GM19395 (cell line): ENCODE data around the gene ERMP1.

ENCODE experiments used
- ATAC-seq: cut with Tn5 transposase; IDR thresholded peaks from one replicate; pipeline ENCODE4 v1.9.1; 2021; ENCODE audit warnings: mild to moderate bottlenecking, moderate library complexity; ENCODE audit not compliant: unreplicated experiment

ERMP1 gene

GRCh38 chr9:5854063-5854790 lies 21.3 kb upstream of the ERMP1 start:
- no peak for ATAC-seq

- ATAC-seq = no peak
These were observed 20.7 kb upstream of the ERMP1 start for GRCh38 chr9:5853617-5854016.

- no peak for ATAC-seq
These were observed 20.1 kb upstream of the ERMP1 start for GRCh38 chr9:5852987-5853386.

GRCh38 chr9:5851445-5851844 lies 18.5 kb upstream of the ERMP1 start:
- ATAC-seq = peak; percentile 93

GRCh38 chr9:5850724-5851122 lies 17.8 kb upstream of the ERMP1 start:
- no peak for ATAC-seq

- ATAC-seq = peak; percentile 28
These were observed 15.5 kb upstream of the ERMP1 start for GRCh38 chr9:5848372-5848882.

GRCh38 chr9:5846501-5846921 lies 13.6 kb upstream of the ERMP1 start:
- no peak for ATAC-seq

GRCh38 chr9:5846096-5846495 lies 13.2 kb upstream of the ERMP1 start:
- ATAC-seq = no peak

GRCh38 chr9:5845157-5845531 lies 12.2 kb upstream of the ERMP1 start:
- no peak for ATAC-seq

- no peak for ATAC-seq
These were observed 11.0 kb upstream of the ERMP1 start for GRCh38 chr9:5843794-5844471.

GRCh38 chr9:5842929-5843793 lies 10.2 kb upstream of the ERMP1 start:
- no peak for ATAC-seq

GRCh38 chr9:5841771-5842573 lies 9.1 kb upstream of the ERMP1 start:
- ATAC-seq = no peak

GRCh38 chr9:5840788-5841187 lies 7.9 kb upstream of the ERMP1 start:
- no peak for ATAC-seq

- no peak for ATAC-seq
These were observed 6.6 kb upstream of the ERMP1 start for GRCh38 chr9:5839572-5839902.

- no peak for ATAC-seq
These were observed 6.1 kb upstream of the ERMP1 start for GRCh38 chr9:5838884-5839571.

- no peak for ATAC-seq
These were observed 2.9 kb upstream of the ERMP1 start for GRCh38 chr9:5835808-5836207.

GRCh38 chr9:5834214-5834613 lies 1.3 kb upstream of the ERMP1 start:
- no peak for ATAC-seq

- peak; percentile 39 for ATAC-seq
These were observed 813 bp downstream of the ERMP1 start for GRCh38 chr9:5832071-5832537.

- ATAC-seq = no peak
These were observed 6.9 kb downstream of the ERMP1 start for GRCh38 chr9:5825895-5826622.
